Germinal center (tissue), 1 donor: ENCODE results near the gene PAX5.

Source experiments
- DNase-seq: peaks from one replicate; pipeline ENCODE4 v3.0.0; 2012; ENCODE audit warnings: mixed read lengths, low spot score

The PAX5 gene

GRCh38 chr9:36901528-36901927 lies 132.5 kb downstream of the PAX5 start:
- DNase-seq: no peak

GRCh38 chr9:36900856-36901220 lies 133.2 kb downstream of the PAX5 start:
- no peak for DNase-seq

GRCh38 chr9:36900136-36900855 lies 133.8 kb downstream of the PAX5 start:
- no peak for DNase-seq

DNA sequence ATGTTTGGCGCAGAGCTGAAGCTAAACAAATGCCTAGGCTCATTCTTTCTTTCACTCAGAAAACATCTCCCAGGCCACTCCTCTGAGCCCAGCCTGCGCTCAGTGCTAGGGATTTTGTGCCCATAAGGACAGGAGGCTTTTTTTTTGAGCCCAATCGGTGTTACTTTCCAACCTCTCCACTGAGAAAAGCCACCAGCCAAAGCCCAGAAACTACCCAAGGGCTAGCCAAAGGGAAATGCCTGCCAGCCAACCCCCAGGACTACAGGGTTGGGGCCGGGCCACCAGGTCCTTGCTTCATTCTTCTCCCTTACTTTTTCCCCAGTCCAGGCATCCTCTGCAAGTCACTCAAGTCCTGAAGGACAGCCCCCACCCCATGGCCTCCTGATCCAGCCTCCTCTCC lies 134.7 kb downstream of the PAX5 start:
- DNase-seq: no peak

GRCh38 chr9:36898431-36899020 lies 135.5 kb downstream of the PAX5 start:
- no peak for DNase-seq

- no peak for DNase-seq
Observed at GRCh38 chr9:36897478-36897877, 136.6 kb downstream of the PAX5 start.

- DNase-seq: no peak
Observed at GRCh38 chr9:36897019-36897418, 137.0 kb downstream of the PAX5 start.

DNA sequence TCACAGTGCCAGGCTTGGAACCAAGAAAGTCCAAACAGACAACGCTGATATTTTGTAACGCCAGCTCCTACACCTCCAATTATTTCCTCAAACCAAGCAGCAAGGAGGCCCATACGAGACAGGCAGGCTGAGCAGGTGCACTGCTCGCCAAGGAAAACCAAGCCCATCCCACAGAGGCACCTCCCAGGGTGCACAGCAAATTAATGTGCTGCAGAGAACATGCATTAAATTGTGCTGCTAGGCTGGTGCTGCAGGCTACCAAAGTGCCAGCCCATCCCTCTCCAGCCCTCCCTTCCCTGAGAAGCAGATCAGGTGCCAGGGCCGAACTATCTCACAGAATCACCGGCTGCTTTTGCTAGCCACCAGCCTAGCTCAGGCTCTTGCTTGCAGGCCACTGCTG lies 137.8 kb downstream of the PAX5 start:
- DNase-seq: no peak

GRCh38 chr9:36895744-36896260 lies 138.3 kb downstream of the PAX5 start:
- no peak for DNase-seq

GRCh38 chr9:36894695-36895310 lies 139.3 kb downstream of the PAX5 start:
- DNase-seq: no peak

- no peak for DNase-seq
Observed at GRCh38 chr9:36893911-36894310, 140.2 kb downstream of the PAX5 start.

DNA sequence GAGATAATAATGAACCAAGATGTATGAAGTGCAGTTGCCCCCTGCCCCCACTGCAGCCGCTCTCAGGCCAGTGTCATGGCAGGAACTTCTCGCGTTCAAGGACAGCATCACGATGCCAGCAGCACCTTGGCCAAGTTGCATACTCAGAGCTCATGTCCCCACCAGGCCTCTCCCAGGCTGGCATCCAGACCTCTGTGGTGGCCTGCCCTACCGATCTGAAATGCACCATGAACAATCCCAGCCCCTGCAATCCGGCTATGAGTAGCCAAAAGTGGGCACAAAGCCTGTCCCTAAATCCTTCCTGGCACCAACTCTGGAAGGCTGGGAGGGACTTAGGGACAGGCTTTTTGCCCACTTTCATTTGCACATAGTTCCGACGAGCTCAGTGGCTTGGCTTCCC lies 140.9 kb downstream of the PAX5 start:
- DNase-seq: no peak

DNA sequence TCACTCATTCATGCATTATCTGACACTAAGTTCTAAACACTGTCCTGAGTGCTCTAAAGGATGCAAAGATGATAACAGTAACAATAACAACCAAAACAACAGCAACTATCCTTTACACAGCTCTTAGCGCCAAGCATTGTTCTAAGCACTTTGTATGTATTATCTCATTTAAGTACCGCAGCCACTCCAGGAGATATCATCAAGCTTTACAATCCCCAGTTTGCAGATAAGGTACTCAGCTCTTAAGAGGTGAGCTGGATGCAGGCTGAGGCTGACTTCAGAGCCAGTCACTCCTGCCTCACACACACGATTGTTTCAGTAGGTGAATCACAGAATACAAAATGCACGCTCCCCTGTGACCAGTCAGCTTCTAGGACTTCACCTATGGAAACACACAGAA lies 141.8 kb downstream of the PAX5 start:
- no peak for DNase-seq

DNA sequence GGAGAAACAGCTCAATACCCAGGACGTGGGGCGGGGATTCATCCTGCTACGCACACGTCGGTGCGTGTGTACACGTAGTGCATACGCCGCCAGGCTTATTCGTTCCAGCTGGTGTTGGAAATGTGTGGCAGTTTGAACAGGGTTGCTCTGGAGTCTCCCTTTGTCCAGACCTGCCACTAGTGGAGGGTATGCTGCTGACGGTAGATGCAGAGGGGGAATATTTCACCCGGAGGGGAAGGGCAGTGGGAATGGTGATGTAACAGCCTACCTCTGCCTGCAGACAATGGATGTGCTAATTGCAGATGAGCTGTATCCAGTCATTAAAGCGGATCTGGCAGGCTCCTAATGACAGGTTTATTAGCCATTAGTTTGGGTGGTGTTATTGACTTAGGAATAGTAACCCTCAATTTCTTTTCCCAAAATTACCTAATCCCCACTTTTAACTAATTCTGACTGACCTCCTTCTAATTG lies 142.7 kb downstream of the PAX5 start:
- no peak for DNase-seq

DNA sequence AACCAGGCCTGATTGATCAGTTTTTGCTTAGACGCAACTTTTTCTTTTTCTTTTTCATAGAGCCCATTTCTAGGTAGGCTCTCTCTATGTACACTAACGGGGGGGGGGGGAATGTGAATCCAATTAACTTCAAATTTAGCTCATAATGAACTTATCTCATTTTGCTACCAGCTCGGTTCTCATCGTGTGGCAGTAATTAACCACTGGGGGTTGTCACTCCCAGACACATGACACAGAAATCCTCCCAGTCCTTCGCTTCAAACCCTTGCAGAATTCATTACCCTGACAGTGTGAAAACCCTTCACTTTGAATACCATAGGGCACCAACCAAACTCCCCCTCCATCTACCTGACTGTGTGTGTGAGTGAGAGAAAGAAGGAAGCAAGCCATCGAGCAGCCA lies 144.2 kb downstream of the PAX5 start:
- no peak for DNase-seq

DNA sequence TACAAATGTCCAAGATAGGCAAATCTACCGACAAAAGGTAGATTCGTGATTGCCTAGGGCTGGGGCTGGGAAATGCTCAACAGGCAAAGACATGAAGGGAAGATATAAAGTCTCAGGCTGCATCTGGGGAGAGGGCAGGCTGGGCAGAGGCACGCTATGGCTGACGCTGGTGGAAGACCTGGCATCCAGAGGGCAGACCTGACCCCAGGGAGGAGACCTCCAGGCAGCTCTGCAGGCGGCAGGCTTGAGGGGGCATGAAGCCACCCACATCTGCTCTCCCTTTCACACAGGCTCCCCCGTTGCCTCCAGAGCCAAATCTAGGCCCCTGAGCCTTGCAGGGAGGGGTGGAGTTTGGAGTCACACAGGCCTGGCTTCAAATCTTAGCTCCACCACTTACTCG lies 145.5 kb downstream of the PAX5 start:
- no peak for DNase-seq

- no peak for DNase-seq
Observed at GRCh38 chr9:36884721-36885120, 149.3 kb downstream of the PAX5 start.

DNA sequence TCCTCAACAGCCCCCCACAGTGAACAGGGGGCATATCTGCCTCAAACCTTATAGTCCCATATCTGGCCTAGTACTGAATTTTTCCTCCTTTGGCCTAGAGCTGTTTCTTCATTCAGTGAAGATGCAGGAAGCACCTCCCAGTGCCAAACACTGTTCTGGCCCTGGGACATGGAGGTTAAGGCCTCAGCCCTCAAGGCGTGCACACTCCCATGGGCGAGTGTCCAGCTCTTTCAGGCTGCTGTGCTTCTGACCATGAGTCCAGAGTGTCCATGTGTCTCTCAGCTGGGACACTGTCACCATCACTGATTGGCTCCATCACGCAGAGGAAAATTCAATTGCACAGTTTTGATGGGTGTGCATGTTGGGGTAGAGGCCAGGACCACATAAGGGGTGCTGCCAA lies 151.5 kb downstream of the PAX5 start:
- DNase-seq: no peak

DNA sequence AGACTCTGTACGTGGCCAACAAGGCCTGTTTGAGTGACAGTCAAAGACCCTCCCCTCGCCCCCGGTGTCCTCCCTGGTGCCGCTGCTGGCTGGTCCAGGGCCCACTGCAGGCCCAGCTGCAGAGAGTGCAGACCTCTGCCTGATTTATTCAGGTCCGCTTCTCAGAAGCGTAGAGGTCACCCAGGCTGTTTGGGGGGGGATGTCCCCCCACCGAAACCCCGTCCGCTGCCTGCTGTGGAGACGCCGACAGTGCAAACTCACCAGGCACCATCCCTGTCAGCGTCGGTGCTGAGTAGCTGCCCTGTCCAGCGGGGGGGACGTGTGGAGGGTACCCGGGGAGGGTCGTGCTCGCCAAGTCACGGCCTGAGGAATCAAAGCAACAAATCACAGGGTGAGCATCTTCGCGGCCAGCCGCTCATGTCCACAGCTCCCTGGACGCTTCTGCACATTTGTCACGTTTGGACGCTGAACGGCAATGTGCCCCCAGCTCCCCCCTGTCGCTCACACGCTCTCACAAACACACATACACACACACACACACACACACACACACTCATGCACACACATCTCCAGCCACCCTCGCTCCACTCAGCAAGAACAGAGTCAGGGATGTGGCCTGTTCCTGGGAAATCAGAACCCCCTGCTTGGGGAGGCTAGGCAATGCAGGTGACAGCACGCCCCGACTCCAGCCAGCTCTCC lies 152.2 kb downstream of the PAX5 start:
- no peak for DNase-seq

DNA sequence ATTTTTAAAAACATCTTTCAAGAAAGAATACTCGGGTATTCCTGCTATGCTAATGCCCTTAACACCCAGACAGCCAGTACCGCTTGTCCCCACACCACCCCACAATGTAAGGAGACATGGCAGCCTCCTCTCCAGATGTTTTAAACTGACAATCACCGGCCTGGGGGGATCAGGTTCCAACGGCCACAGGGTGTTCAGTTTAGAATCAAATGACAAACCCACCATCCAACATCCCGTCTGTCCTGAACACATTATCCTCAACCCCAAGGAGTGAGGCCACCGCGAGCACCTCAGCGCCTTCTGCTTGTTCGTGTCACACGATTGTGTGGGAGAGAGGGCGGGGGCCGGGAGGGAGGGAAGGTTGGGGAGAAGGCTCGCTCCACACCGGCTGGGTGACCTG lies 152.8 kb downstream of the PAX5 start:
- DNase-seq: no peak

- DNase-seq: no peak
Observed at GRCh38 chr9:36880075-36880474, 154.0 kb downstream of the PAX5 start.
